HepG2 (cell line): ENCODE results near the gene DEPDC5.

Source experiments
- CCAR2 ChIP-seq: fragments of 200-400 bp; formaldehyde crosslinking; optimal IDR thresholded peaks from 2 replicates; pipeline ENCODE3; 2018; ENCODE audit warnings: low read depth, mild to moderate bottlenecking, low read length, moderate library complexity
- EP300 ChIP-seq, 3 experiments: sonication (generic) in 1 of 3; formaldehyde crosslinking in 1 of 3; IDR thresholded peaks; 2 replicates each; pipeline versions ENCODE4 v1.5.1 to v1.6.1; 2011 to 2020; ENCODE audit warnings: low read depth in 2 of 3, low read length in 2 of 3, borderline replicate concordance in 1 of 3, improper control_type of control experiment in 1 of 3, mild to moderate bottlenecking in 1 of 3, missing genetic modification reagents in 1 of 3, moderate library complexity in 1 of 3
- FOXA1 ChIP-seq, 2 experiments: fragments of 450-650 bp in 1 of 2; sonication (generic) in 1 of 2; formaldehyde crosslinking in 1 of 2; IDR thresholded peaks; 2 replicates each; pipeline versions ENCODE4 v1.4.0 to v1.6.1; 2016 to 2020; ENCODE audit warnings: missing genetic modification reagents in 1 of 2
- NCOA1 ChIP-seq: sonication (generic); formaldehyde crosslinking; IDR thresholded peaks from 2 replicates; pipeline ENCODE4 v1.9.0; 2021; ENCODE audit warnings: missing genetic modification reagents
- SP1 ChIP-seq, 2 experiments: fragments of 450-650 bp in 1 of 2; sonication (generic) in 1 of 2; formaldehyde crosslinking in 1 of 2; IDR thresholded peaks; 2 replicates each; pipeline versions ENCODE4 v1.4.0 to v1.6.1; 2016 to 2020; ENCODE audit warnings: missing genetic modification reagents in 1 of 2
- TF ChIP-seq, protein P1 (sequence below): sonication (generic); formaldehyde crosslinking; IDR thresholded peaks from 2 replicates; pipeline ENCODE4 v1.5.0; 2020; ENCODE audit warnings: mild to moderate bottlenecking, missing genetic modification reagents, moderate library complexity

DNA sequence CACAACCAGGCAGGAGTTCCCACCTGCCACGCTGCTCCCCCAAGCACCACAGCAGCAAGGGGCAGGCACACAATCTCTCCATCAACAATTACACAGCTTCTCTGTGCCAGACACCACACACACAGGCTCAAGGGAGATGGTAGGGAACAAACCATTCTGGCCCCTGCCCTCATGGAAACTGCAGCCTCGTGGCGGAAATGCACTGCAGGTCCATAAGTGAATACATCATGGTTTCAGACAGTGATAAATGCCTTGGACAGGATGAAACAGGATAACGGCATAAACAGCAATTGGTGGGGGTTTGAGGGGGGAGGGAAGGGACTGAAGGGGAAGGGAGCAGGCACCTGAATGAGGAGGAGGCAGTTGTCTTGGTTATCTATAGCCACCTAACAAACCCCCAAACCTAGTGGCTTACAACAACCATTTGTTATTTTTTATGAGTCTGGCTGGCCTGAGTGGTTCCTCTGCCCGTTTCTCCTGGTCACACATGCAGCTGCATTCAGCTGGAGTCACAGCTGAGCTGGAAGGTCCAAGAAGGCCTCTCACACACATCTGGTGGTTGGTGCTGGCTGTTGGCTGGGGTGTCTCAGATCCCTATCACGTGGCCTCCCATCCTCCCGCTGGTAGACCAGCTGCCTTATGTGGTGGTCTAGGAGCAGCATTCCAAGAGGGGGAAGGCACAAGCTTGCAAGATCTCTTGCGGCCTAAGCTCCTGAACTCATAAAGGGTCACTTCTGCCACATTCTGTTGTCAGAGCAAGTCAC, 175.5 kb downstream of the DEPDC5 start:
- TF ChIP-seq SP1 (IDR thresholded peaks at IDR 0.05) (no peak), SP1 (CRISPR knock-in tag; IDR thresholded peaks at IDR 0.05) (no peak), NCOA1 (no peak), EP300 (IDR thresholded peaks at IDR 0.05; ENCODE audit: low read depth in 2 of 2, low read length in 2 of 2) (no peak), EP300 (CRISPR knock-in tag; IDR thresholded peaks at IDR 0.05; ENCODE audit: borderline replicate concordance) (no peak), CCAR2 (no peak), FOXA1 (IDR thresholded peaks at IDR 0.05) (no peak), FOXA1 (CRISPR knock-in tag; IDR thresholded peaks at IDR 0.05) (no peak)
- TF ChIP-seq, protein P1, sequence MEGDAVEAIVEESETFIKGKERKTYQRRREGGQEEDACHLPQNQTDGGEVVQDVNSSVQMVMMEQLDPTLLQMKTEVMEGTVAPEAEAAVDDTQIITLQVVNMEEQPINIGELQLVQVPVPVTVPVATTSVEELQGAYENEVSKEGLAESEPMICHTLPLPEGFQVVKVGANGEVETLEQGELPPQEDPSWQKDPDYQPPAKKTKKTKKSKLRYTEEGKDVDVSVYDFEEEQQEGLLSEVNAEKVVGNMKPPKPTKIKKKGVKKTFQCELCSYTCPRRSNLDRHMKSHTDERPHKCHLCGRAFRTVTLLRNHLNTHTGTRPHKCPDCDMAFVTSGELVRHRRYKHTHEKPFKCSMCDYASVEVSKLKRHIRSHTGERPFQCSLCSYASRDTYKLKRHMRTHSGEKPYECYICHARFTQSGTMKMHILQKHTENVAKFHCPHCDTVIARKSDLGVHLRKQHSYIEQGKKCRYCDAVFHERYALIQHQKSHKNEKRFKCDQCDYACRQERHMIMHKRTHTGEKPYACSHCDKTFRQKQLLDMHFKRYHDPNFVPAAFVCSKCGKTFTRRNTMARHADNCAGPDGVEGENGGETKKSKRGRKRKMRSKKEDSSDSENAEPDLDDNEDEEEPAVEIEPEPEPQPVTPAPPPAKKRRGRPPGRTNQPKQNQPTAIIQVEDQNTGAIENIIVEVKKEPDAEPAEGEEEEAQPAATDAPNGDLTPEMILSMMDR = no peak
